ENCODE data around the gene HSD17B4. TPM values are rescaled to one million over a fixed set of nuclear protein-coding genes. Genes with fewer than 3 reads are reported as not detected.

The HSD17B4 gene
- total and polyA plus RNA-seq, 2 of the 13 experiments (the other 11 are each of a cell fraction or from before 2014, with no cell fraction given): 178 to 399 TPM

GRCh38 chr5:119453040-119453373, 710 bp downstream of the HSD17B4 start (continued):
- TF ChIP-seq, protein P1, sequence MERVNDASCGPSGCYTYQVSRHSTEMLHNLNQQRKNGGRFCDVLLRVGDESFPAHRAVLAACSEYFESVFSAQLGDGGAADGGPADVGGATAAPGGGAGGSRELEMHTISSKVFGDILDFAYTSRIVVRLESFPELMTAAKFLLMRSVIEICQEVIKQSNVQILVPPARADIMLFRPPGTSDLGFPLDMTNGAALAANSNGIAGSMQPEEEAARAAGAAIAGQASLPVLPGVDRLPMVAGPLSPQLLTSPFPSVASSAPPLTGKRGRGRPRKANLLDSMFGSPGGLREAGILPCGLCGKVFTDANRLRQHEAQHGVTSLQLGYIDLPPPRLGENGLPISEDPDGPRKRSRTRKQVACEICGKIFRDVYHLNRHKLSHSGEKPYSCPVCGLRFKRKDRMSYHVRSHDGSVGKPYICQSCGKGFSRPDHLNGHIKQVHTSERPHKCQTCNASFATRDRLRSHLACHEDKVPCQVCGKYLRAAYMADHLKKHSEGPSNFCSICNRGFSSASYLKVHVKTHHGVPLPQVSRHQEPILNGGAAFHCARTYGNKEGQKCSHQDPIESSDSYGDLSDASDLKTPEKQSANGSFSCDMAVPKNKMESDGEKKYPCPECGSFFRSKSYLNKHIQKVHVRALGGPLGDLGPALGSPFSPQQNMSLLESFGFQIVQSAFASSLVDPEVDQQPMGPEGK (CRISPR knock-in tag; IDR thresholded peaks at IDR 0.05): peak; percentile 71; the same call in 1 of the 2 replicates
- TF ChIP-seq, protein P2, sequence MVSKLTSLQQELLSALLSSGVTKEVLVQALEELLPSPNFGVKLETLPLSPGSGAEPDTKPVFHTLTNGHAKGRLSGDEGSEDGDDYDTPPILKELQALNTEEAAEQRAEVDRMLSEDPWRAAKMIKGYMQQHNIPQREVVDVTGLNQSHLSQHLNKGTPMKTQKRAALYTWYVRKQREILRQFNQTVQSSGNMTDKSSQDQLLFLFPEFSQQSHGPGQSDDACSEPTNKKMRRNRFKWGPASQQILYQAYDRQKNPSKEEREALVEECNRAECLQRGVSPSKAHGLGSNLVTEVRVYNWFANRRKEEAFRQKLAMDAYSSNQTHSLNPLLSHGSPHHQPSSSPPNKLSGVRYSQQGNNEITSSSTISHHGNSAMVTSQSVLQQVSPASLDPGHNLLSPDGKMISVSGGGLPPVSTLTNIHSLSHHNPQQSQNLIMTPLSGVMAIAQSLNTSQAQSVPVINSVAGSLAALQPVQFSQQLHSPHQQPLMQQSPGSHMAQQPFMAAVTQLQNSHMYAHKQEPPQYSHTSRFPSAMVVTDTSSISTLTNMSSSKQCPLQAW (CRISPR knock-in tag; IDR thresholded peaks at IDR 0.05): peak; percentile 6; the same call in 1 of the 2 replicates
- TF ChIP-seq ZHX2 (IDR thresholded peaks at IDR 0.05; ENCODE audit: low read depth) (0 out of 2 replicates have a peak, but pooled peaks have one; percentile 8), ZHX2 (CRISPR knock-in tag; IDR thresholded peaks at IDR 0.05; ENCODE audit: borderline replicate concordance) (no peak), ZNF772 (CRISPR knock-in tag; IDR thresholded peaks at IDR 0.05) (peak; percentile 62; the same call in 1 of the 2 replicates), MIER3 (CRISPR knock-in tag; IDR thresholded peaks at IDR 0.05; ENCODE audit: borderline replicate concordance) (peak; percentile 4; the same call in 1 of the 2 replicates), NR2F1 (CRISPR knock-in tag; IDR thresholded peaks at IDR 0.05) (peak in 1 of 2 experiments; percentile 5; a peak in 1 of 4 replicates), STAG1 (CRISPR knock-in tag; IDR thresholded peaks at IDR 0.05) (peak; percentile 3; the same call in 1 of the 2 replicates), NR2F6 (IDR thresholded peaks at IDR 0.05) (peak; percentile 68), NR2F6 (CRISPR knock-in tag; IDR thresholded peaks at IDR 0.05) (no peak), ZNF547 (CRISPR knock-in tag; IDR thresholded peaks at IDR 0.05) (0 out of 2 replicates have a peak, but pooled peaks have one; percentile 29), KLF11 (CRISPR knock-in tag; IDR thresholded peaks at IDR 0.05) (no peak), CREM (IDR thresholded peaks at IDR 0.05) (peak; percentile 22; the same call in 1 of the 2 replicates), CREM (CRISPR knock-in tag; IDR thresholded peaks at IDR 0.05) (no peak), ZNF431 (CRISPR knock-in tag; IDR thresholded peaks at IDR 0.05; ENCODE audit: borderline replicate concordance, low read depth) (no peak)
- TF ChIP-seq, protein P3, sequence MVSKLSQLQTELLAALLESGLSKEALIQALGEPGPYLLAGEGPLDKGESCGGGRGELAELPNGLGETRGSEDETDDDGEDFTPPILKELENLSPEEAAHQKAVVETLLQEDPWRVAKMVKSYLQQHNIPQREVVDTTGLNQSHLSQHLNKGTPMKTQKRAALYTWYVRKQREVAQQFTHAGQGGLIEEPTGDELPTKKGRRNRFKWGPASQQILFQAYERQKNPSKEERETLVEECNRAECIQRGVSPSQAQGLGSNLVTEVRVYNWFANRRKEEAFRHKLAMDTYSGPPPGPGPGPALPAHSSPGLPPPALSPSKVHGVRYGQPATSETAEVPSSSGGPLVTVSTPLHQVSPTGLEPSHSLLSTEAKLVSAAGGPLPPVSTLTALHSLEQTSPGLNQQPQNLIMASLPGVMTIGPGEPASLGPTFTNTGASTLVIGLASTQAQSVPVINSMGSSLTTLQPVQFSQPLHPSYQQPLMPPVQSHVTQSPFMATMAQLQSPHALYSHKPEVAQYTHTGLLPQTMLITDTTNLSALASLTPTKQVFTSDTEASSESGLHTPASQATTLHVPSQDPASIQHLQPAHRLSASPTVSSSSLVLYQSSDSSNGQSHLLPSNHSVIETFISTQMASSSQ (IDR thresholded peaks at IDR 0.05; ENCODE audit: low read depth): 0 out of 2 replicates have a peak, but pooled peaks have one; percentile 36
- TF ChIP-seq, protein P3 (CRISPR knock-in tag; IDR thresholded peaks at IDR 0.05; ENCODE audit: borderline replicate concordance): no peak
